Kidney (tissue), 14 donors: ENCODE measurements around the gene PRKN. TPM values are rescaled to one million over a fixed set of nuclear protein-coding genes. Genes with fewer than 3 reads are reported as not detected.
"Not testable (repeated sequence)": the region's sequence is repeated elsewhere in the genome, so short reads cannot be mapped to it uniquely, and the experiment has no call there.

ENCODE experiments used
- DNase-seq, 5 donors: peaks; one replicate each; pipeline ENCODE4 v3.0.0-alpha.2; 2013 to 2020
- FAIRE-seq: peaks from 2 replicates; lab custom pipeline; 2012; peaks lifted over from hg19 to GRCh38; lab: Jason Lieb, UNC
- H3K27ac ChIP-seq, 2 donors: one replicate each; pipeline ENCODE4 v1.7.0; 2013; ENCODE audit warnings: low read depth in 2 of 2, low read length in 2 of 2, inconsistent platforms in 1 of 2
- H3K27me3 ChIP-seq: one replicate; pipeline ENCODE4 v1.7.1; 2013; ENCODE audit warnings: low read length, inconsistent platforms; ENCODE audit not compliant: control insufficient read depth, insufficient read depth
- H3K36me3 ChIP-seq, 3 donors: one replicate each; pipeline versions ENCODE4 v1.7.0 to v1.7.1; 2013; ENCODE audit warnings: low read length in 3 of 3, control low read depth in 1 of 3, inconsistent platforms in 1 of 3; ENCODE audit not compliant: insufficient read depth in 3 of 3, control insufficient read depth in 2 of 3
- H3K4me1 ChIP-seq, 3 donors: one replicate each; pipeline versions ENCODE4 v1.7.0 to v1.7.1; 2013; ENCODE audit warnings: low read length in 3 of 3, inconsistent platforms in 1 of 3, low read depth in 1 of 3; ENCODE audit not compliant: control insufficient read depth in 2 of 3, insufficient read depth in 2 of 3
- H3K4me3 ChIP-seq, 3 donors: one replicate each; pipeline versions ENCODE4 v1.7.0 to v1.8.1; 2013; ENCODE audit warnings: low read length in 3 of 3, control low read depth in 1 of 3, inconsistent platforms in 1 of 3
- H3K9ac ChIP-seq, 3 donors: one replicate each; pipeline versions ENCODE4 v1.7.0 to v1.7.1; 2013; ENCODE audit warnings: low read length in 3 of 3, control low read depth in 1 of 3, inconsistent platforms in 1 of 3
- H3K9me3 ChIP-seq, 3 donors: one replicate each; pipeline versions ENCODE4 v1.7.0 to v1.7.1; 2013; ENCODE audit warnings: low read length in 3 of 3, control low read depth in 1 of 3, inconsistent platforms in 1 of 3; ENCODE audit not compliant: control insufficient read depth in 2 of 3, insufficient read depth in 1 of 3
- CTCF ChIP-seq: IDR thresholded peaks from 3 replicates; pipeline ENCODE4 v1.5.1; 2012; ENCODE audit warnings: mild to moderate bottlenecking, moderate library complexity, borderline replicate concordance; ENCODE audit not compliant: insufficient read depth; ENCODE audit errors: extremely low read depth
- intact Hi-C: fragments of 100-400 bp; cut with DNase I; formaldehyde crosslinking; loops from one replicate; pipeline ENCODE4 v1.11.1; 2022
- polyA plus RNA-seq: library from polyadenylated mRNA; stranded (reverse); fragments of 350-450 nt; fragmentation: Illumina TruSeq; extraction: RNeasy Lipid Tissue Mini Kit (QIAGEN cat#74804); gene quantifications from one replicate; pipeline ENCODE4 v1.2.3, GENCODE V29; 2014; ENCODE audit warnings: low read depth, low replicate concordance; ENCODE audit not compliant: insufficient read depth
- total RNA-seq: library from RNA; stranded (reverse); fragmentation: NEBNext Ultra II Directional; extraction: Animal tissue kit (Norgen Biotek cat#: 25700); gene quantifications from one replicate; pipeline ENCODE4 v1.2.1, GENCODE V29; 2021
- donor health status: control.
- donor health status: control.
- donor health status: control.
- donor health status: control.
- donor health status: control.
- donor health status: DM: yes; HTN: yes; CAD: no.
- donor health status: Normal renal cell carcinoma (clear cell type).

The PRKN gene
- total and polyA plus RNA-seq, 2 donors from 2014 or later, result 8.6 to 10.4 TPM

- DNase-seq (no peak), FAIRE-seq (no peak)
- TF ChIP-seq CTCF, result no peak
- intact Hi-C loops, result no loop called here
- H3K36me3 ChIP-seq, result no peaks in the 10 kb centered on the region
- H3K27me3 ChIP-seq, result no peaks in the 10 kb centered on the region
- peaks cover 0 to 2% (median 0%) of the 10 kb centered on the region in 3 donors for H3K4me1 ChIP-seq
- H3K4me3 ChIP-seq, result no peak overlapping the region
- H3K27ac ChIP-seq, result no peak overlapping the region
- no peak overlapping the region for H3K9ac ChIP-seq
- no peaks in the 10 kb centered on the region for H3K9me3 ChIP-seq
These were observed 47.9 kb downstream of the PRKN start for GRCh38 chr6:162679681-162680080.

DNA sequence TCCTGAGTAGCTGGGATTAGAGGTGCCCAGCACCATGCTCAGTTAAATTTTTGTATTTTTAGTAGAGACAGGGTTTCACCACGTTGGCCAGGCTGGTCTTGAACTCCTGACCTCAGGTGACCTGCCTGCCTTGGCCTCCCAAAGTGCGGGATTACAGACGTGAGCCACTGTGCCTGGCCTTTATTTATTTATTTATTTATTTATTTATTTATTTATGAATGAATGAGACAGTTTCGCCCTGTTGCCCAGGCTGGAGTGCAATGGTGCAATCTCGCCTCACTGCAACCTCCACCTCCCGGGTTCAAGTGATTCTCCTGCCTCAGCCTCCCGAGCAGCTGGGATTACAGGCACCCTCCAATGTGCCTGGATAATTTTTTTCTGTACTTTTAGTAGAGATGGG lies 48.7 kb downstream of the PRKN start:
- H3K27ac ChIP-seq, H3K36me3 ChIP-seq, FAIRE-seq, H3K27me3 ChIP-seq, H3K4me3 ChIP-seq, H3K9me3 ChIP-seq, intact Hi-C loops, H3K4me1 ChIP-seq, DNase-seq, H3K9ac ChIP-seq: not testable (repeated sequence)

DNA sequence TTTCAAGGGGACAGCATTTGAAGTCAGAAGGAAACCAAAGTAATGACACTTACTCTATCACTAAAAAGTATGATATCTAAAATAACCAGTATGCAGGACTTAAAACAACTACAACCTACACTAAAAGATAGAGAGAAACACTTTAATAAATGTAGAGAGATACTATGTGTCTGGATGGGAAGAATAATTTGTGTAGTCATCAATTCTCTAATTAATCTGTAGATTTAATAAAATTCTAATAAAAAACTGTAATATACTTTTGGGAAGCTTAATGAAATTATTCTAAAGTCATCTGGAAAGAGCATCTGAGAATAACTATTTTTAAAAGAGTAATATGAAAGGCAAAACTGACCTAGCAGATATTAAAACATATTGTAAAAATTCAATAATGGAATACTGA lies 52.1 kb downstream of the PRKN start:
- Histone ChIP-seq H3K27ac (no peak overlapping the region), H3K9me3 (no peaks in the 10 kb centered on the region), H3K4me1 (no peaks in the 10 kb centered on the region), H3K9ac (no peak overlapping the region), H3K36me3 (no peaks in the 10 kb centered on the region), H3K4me3 (no peak overlapping the region), H3K27me3 (no peaks in the 10 kb centered on the region)
- no peak for TF ChIP-seq CTCF
- FAIRE-seq (peak; percentile 32), DNase-seq (no peak)
- intact Hi-C loops, result no loop called here

- no peak overlapping the region for H3K4me3 ChIP-seq
- no peak for TF ChIP-seq CTCF
- H3K4me1 ChIP-seq, result no peaks in the 10 kb centered on the region
- H3K9me3 ChIP-seq, result no peaks in the 10 kb centered on the region
- H3K36me3 ChIP-seq, result no peaks in the 10 kb centered on the region
- H3K27me3 ChIP-seq, result no peaks in the 10 kb centered on the region
- DNase-seq (no peak), FAIRE-seq (no peak)
- no peak overlapping the region for H3K27ac ChIP-seq
- no peak overlapping the region for H3K9ac ChIP-seq
- intact Hi-C loops, result no loop called here
These were observed 53.1 kb downstream of the PRKN start for GRCh38 chr6:162674452-162674851.
